ENCODE measurements around the gene MND1.
A peak's percentile ranks its signal among the peaks of the same experiment; 100 is the strongest.

MND1 gene

DNA sequence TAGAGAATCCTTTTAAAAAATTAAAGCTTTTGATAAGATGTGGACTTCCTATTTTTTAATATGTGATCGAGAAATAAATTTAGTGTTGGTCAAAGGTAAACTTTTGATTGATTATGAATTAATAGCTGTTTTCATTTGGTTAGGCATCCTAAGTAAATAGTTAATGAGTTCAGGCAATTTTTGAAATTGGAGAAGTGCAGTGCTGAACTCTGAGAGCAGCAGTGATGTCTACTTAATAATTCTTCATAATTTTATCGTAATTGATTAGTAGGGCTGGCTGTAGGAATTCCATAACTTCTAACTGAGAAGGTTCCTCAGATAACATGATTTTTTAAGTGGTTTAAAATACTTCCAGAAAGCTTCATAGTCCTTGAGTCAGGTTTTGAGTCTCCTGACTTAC lies 1.5 kb downstream of the MND1 start:
- no peak for TF ChIP-seq CTCF (IDR thresholded peaks at IDR 0.05; ENCODE audit: borderline replicate concordance, insufficient read depth, low read depth, low read length)
- H3K4me3 ChIP-seq (ENCODE audit: low read depth, low read length) = peak overlapping the region; percentile 98

GRCh38 chr4:153346563-153346962 lies 2.1 kb downstream of the MND1 start:
- peak overlapping the region; percentile 10 for H3K4me3 ChIP-seq (ENCODE audit: low read depth, low read length)

GRCh38 chr4:153347117-153347516 lies 2.6 kb downstream of the MND1 start:
- TF ChIP-seq CTCF (IDR thresholded peaks at IDR 0.05; ENCODE audit: borderline replicate concordance, insufficient read depth, low read depth, low read length) = no peak
- H3K4me3 ChIP-seq (ENCODE audit: low read depth, low read length) = peak overlapping the region; percentile 1

More at GRCh38 chr4:153346563-153346962, 2.1 kb downstream of the MND1 start:
- no peak for TF ChIP-seq CTCF (IDR thresholded peaks at IDR 0.05; ENCODE audit: borderline replicate concordance, insufficient read depth, low read depth, low read length)

- no peak for TF ChIP-seq CTCF (IDR thresholded peaks at IDR 0.05; ENCODE audit: borderline replicate concordance, insufficient read depth, low read depth, low read length)
- H3K4me3 ChIP-seq (ENCODE audit: low read depth, low read length) = no peak overlapping the region
These were observed 3.5 kb downstream of the MND1 start for GRCh38 chr4:153348006-153348405.

DNA sequence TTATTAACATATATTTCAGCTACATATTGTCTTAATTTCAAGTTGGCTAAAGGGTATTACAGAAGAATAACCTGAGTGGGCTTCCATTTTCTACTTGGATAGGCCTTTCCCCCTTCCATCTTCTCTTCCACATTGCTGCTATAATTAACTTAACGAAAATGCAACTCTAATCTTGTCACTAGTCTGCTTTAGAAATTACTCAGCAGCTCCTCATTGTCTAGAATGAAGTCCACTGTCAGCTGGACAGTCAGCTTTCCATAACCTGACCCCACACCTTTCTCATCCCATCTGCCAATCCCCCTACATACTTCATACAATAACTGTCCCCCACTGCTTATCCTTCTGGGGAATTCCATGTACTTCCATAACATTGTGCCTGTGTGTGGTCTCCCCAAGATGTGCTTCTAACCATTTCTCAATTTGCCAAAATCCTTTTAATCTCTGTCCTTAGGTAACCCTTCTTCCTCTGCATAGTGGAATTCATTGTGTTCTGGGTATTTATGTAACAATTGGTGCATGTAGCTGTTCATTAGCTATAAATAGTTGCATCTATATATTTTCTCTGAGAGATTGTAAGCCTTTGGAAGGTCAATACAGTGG lies 4.8 kb downstream of the MND1 start:
- no peak overlapping the region for H3K4me3 ChIP-seq (ENCODE audit: low read depth, low read length)
- no peak for TF ChIP-seq CTCF (IDR thresholded peaks at IDR 0.05; ENCODE audit: borderline replicate concordance, insufficient read depth, low read depth, low read length)

DNA sequence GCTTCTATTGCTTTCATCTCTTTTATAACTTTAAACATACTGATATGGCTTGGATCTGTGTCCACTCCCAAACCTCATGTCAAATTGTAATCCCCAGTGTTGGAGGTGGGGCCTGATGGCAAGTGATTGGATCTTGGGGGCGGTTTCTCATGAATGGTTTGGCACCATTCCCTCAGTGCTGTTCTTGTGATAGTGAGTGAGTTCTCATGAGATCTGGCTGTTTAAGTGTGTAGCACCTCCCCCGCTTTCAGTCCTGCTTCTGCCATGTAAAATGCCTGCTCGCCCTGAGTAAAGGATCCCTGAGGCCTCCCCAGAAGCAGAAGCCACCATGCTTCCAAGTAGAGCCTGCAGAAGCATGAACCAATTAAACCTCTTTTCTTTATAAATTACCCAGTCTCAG lies 17.7 kb downstream of the MND1 start:
- H3K4me3 ChIP-seq (ENCODE audit: low read depth, low read length) = no peak overlapping the region
- no peak for TF ChIP-seq CTCF (IDR thresholded peaks at IDR 0.05; ENCODE audit: borderline replicate concordance, insufficient read depth, low read depth, low read length)

- no peak overlapping the region for H3K4me3 ChIP-seq (ENCODE audit: low read depth, low read length)
- TF ChIP-seq CTCF (IDR thresholded peaks at IDR 0.05; ENCODE audit: borderline replicate concordance, insufficient read depth, low read depth, low read length) = no peak
These were observed 19.6 kb downstream of the MND1 start for GRCh38 chr4:153364061-153364460.

Data from GM12875 (cell line).